Measurements from ENCODE around the gene ARHGAP26.
"Not testable (repeated sequence)": the region's sequence is repeated elsewhere in the genome, so short reads cannot be mapped to it uniquely, and the experiment has no call there.

Gene ARHGAP26

GRCh38 chr5:143074414-143074996 lies 304.3 kb downstream of the ARHGAP26 start:
- DNase-seq: no peak

GRCh38 chr5:143076377-143076776 lies 306.2 kb downstream of the ARHGAP26 start:
- no peak for DNase-seq

GRCh38 chr5:143077453-143078103 lies 307.4 kb downstream of the ARHGAP26 start:
- DNase-seq: no peak

- no peak for DNase-seq
These were observed 308.1 kb downstream of the ARHGAP26 start for GRCh38 chr5:143078313-143078712.

- no peak for DNase-seq
These were observed 308.8 kb downstream of the ARHGAP26 start for GRCh38 chr5:143078971-143079370.

GRCh38 chr5:143080407-143080806 lies 310.2 kb downstream of the ARHGAP26 start:
- no peak for DNase-seq

- DNase-seq: no peak
These were observed 310.8 kb downstream of the ARHGAP26 start for GRCh38 chr5:143080982-143081381.

- no peak for DNase-seq
These were observed 312.8 kb downstream of the ARHGAP26 start for GRCh38 chr5:143083006-143083405.

GRCh38 chr5:143084407-143084806 lies 314.2 kb downstream of the ARHGAP26 start:
- no peak for DNase-seq

- DNase-seq: no peak
These were observed 315.2 kb downstream of the ARHGAP26 start for GRCh38 chr5:143085319-143085917.

GRCh38 chr5:143086546-143086907 lies 316.4 kb downstream of the ARHGAP26 start:
- DNase-seq: no peak

GRCh38 chr5:143086908-143087637 lies 316.9 kb downstream of the ARHGAP26 start:
- no peak for DNase-seq

GRCh38 chr5:143088702-143089101 lies 318.5 kb downstream of the ARHGAP26 start:
- not testable (repeated sequence) for DNase-seq

- DNase-seq: not testable (repeated sequence)
These were observed 319.9 kb downstream of the ARHGAP26 start for GRCh38 chr5:143090044-143090443.

GRCh38 chr5:143092711-143093451 lies 322.7 kb downstream of the ARHGAP26 start:
- DNase-seq: not testable (repeated sequence)

- no peak for DNase-seq
These were observed 323.4 kb downstream of the ARHGAP26 start for GRCh38 chr5:143093452-143094086.

- no peak for DNase-seq
These were observed 323.9 kb downstream of the ARHGAP26 start for GRCh38 chr5:143094087-143094521.

GRCh38 chr5:143094608-143095007 lies 324.4 kb downstream of the ARHGAP26 start:
- not testable (repeated sequence) for DNase-seq

GRCh38 chr5:143101121-143101520 lies 330.9 kb downstream of the ARHGAP26 start:
- DNase-seq: no peak

GRCh38 chr5:143101725-143102386 lies 331.7 kb downstream of the ARHGAP26 start:
- no peak for DNase-seq

GRCh38 chr5:143102411-143102810 lies 332.2 kb downstream of the ARHGAP26 start:
- DNase-seq: no peak
